Ureter (tissue), 1 donor: Measurements from ENCODE around the gene MYOCOS. TPM values are rescaled to one million over a fixed set of nuclear protein-coding genes. Genes with fewer than 3 reads are reported as not detected.
"Not testable (repeated sequence)": the region's sequence is repeated elsewhere in the genome, so short reads cannot be mapped to it uniquely, and the experiment has no call there.

Experiments
- DNase-seq: peaks from one replicate; pipeline ENCODE4 v3.0.0-alpha.2; 2020; ENCODE audit warnings: low spot score
- total RNA-seq: library from RNA; stranded (reverse); gene quantifications from one replicate; pipeline ENCODE4 v1.2.4, GENCODE V29; 2023
- donor health status: DM: yes; HTN: yes; CAD: no.

MYOCOS gene
- not detected for total RNA-seq

- DNase-seq, result no peak
These were observed at the start of gene MYOCOS for GRCh38 chr1:171622152-171622462. Gene MYOCOS, plus strand, starts transcription at chr1:171622243. Its CDS starts 1,641 bp downstream, at chr1:171623884.

- DNase-seq, result no peak
These were observed 45.9 kb upstream of the MYOCOS start for GRCh38 chr1:171576144-171576543.

GRCh38 chr1:171581226-171581625, 40.8 kb upstream of the MYOCOS start:
- no peak for DNase-seq

GRCh38 chr1:171581766-171582165, 40.3 kb upstream of the MYOCOS start:
- DNase-seq, result no peak

GRCh38 chr1:171582589-171582988, 39.5 kb upstream of the MYOCOS start:
- DNase-seq, result no peak

GRCh38 chr1:171583591-171584201, 38.3 kb upstream of the MYOCOS start:
- DNase-seq, result no peak

- no peak for DNase-seq
These were observed 36.3 kb upstream of the MYOCOS start for GRCh38 chr1:171585715-171586114.

- DNase-seq, result no peak
These were observed 33.8 kb upstream of the MYOCOS start for GRCh38 chr1:171588230-171588629.

- DNase-seq, result no peak
These were observed 32.0 kb upstream of the MYOCOS start for GRCh38 chr1:171590022-171590421.

- DNase-seq, result no peak
These were observed 26.7 kb upstream of the MYOCOS start for GRCh38 chr1:171595324-171595723.

GRCh38 chr1:171596119-171596518, 25.9 kb upstream of the MYOCOS start:
- DNase-seq, result no peak

GRCh38 chr1:171596705-171597104, 25.3 kb upstream of the MYOCOS start:
- no peak for DNase-seq

- no peak for DNase-seq
These were observed 24.8 kb upstream of the MYOCOS start for GRCh38 chr1:171597203-171597602.

GRCh38 chr1:171600310-171600709, 21.7 kb upstream of the MYOCOS start:
- not testable (repeated sequence) for DNase-seq

- no peak for DNase-seq
These were observed 21.2 kb upstream of the MYOCOS start for GRCh38 chr1:171600862-171601261.

- not testable (repeated sequence) for DNase-seq
These were observed 19.0 kb upstream of the MYOCOS start for GRCh38 chr1:171603042-171603441.

GRCh38 chr1:171606402-171606941, 15.6 kb upstream of the MYOCOS start:
- DNase-seq, result no peak

GRCh38 chr1:171610385-171610784, 11.7 kb upstream of the MYOCOS start:
- no peak for DNase-seq

- no peak for DNase-seq
These were observed 10.7 kb upstream of the MYOCOS start for GRCh38 chr1:171611306-171611705.

- DNase-seq, result no peak
These were observed 8.8 kb upstream of the MYOCOS start for GRCh38 chr1:171613282-171613681.

GRCh38 chr1:171615122-171615906, 6.7 kb upstream of the MYOCOS start:
- not testable (repeated sequence) for DNase-seq

GRCh38 chr1:171616586-171616985, 5.5 kb upstream of the MYOCOS start:
- no peak for DNase-seq

GRCh38 chr1:171623651-171624331, 1.7 kb downstream of the MYOCOS start:
- DNase-seq, result no peak
